Measurements from ENCODE around the gene VAMP1. TPM values are rescaled to one million over a fixed set of nuclear protein-coding genes. Genes with fewer than 3 reads are reported as not detected.

The VAMP1 gene
- total RNA-seq, 1 experiment from 2014 or later: 7.4 TPM

DNA sequence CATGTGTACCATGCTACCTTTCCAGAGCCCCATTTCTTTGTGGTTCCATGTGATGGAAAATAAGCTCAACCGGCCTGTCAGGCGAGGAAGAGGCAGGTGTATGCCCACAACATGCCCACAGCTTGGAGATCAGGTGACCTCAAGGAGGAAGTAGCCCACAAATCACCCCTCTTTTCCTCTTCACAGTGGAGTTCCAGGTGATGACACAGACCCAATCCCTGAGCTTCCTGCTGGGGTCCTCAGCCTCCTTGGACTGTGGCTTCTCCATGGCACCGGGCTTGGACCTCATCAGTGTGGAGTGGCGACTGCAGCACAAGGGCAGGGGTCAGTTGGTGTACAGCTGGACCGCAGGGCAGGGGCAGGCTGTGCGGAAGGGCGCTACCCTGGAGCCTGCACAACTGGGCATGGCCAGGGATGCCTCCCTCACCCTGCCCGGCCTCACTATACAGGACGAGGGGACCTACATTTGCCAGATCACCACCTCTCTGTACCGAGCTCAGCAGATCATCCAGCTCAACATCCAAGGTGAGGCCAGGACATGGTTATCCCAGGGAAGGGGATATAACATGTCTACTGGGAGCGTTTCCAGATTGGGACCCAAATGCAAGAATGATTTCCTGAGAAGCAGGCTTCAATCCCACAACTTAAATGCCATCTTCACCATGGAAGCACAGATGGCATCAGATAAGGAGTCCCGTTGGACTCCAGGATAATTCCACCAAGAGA, 13.1 kb downstream of the VAMP1 start:
- CTCF ChIA-PET: interaction anchor here (0.5 to 0.7 kb wide), 2 partner anchors 15 to 98 kb away, joined by 4 to 7 read pairs; no protein-coding TSS in a partner anchor
- Mint-ChIP-seq H3K36me3 (ENCODE audit: insufficient read depth, unreplicated experiment) (peaks cover 38% of the 10 kb centered on the region), H3K4me1 (ENCODE audit: low read depth, unreplicated experiment) (peaks cover 11% of the 10 kb centered on the region), H3K4me3 (ENCODE audit: low read depth, unreplicated experiment) (no peak overlapping the region), H3K27me3 (ENCODE audit: unreplicated experiment) (no peaks in the 10 kb centered on the region), H3K27ac (ENCODE audit: unreplicated experiment) (no peak overlapping the region), H3K9me3 (ENCODE audit: low read depth, unreplicated experiment) (no peaks in the 10 kb centered on the region)
- BruUV-seq (replicated peaks): no TSS peak
- no peak for DNase-seq
- TF ChIP-seq, protein P1, sequence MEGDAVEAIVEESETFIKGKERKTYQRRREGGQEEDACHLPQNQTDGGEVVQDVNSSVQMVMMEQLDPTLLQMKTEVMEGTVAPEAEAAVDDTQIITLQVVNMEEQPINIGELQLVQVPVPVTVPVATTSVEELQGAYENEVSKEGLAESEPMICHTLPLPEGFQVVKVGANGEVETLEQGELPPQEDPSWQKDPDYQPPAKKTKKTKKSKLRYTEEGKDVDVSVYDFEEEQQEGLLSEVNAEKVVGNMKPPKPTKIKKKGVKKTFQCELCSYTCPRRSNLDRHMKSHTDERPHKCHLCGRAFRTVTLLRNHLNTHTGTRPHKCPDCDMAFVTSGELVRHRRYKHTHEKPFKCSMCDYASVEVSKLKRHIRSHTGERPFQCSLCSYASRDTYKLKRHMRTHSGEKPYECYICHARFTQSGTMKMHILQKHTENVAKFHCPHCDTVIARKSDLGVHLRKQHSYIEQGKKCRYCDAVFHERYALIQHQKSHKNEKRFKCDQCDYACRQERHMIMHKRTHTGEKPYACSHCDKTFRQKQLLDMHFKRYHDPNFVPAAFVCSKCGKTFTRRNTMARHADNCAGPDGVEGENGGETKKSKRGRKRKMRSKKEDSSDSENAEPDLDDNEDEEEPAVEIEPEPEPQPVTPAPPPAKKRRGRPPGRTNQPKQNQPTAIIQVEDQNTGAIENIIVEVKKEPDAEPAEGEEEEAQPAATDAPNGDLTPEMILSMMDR (IDR thresholded peaks at IDR 0.05; ENCODE audit: unreplicated experiment): no peak
- intact Hi-C loops (cut with micrococcal nuclease; ENCODE audit: unreplicated experiment): no loop called here

DNA sequence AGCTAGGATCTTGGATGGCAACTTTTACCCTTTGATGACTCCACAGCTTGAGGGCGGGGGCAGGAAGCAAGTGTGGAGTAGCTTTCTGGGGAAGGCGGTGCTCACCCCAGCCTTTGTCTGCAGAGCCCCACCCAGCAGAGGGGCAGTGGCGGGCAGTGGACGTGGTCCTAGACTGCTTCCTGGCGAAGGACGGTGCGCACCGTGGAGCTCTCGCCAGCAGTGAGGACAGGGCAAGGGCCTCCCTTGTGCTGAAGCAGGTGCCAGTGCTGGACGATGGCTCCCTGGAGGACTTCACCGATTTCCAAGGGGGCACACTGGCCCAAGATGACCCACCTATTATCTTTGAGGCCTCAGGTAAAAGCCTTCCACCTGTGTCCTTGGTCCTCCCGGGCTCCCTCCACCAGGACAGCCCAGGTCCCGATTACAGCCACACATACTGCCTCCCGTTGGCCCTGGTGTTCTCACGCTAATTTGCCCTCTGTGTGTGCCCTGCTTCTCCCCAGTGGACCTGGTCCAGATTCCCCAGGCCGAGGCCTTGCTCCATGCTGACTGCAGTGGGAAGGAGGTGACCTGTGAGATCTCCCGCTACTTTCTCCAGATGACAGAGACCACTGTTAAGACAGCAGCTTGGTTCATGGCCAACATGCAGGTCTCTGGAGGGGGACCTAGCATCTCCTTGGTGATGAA, 17.4 kb downstream of the VAMP1 start:
- H3K9me3 Mint-ChIP-seq (ENCODE audit: low read depth, unreplicated experiment): no peaks in the 10 kb centered on the region
- no TSS peak for BruUV-seq (replicated peaks)
- intact Hi-C loops (cut with micrococcal nuclease; ENCODE audit: unreplicated experiment): no loop called here
- DNase-seq: no peak
- TF ChIP-seq, protein P1 (IDR thresholded peaks at IDR 0.05; ENCODE audit: unreplicated experiment): no peak
- peaks cover 25% of the 10 kb centered on the region for H3K4me1 Mint-ChIP-seq (ENCODE audit: low read depth, unreplicated experiment)
- H3K4me3 Mint-ChIP-seq (ENCODE audit: low read depth, unreplicated experiment): peak overlapping the region; percentile 94
- peaks cover 33% of the 10 kb centered on the region for H3K36me3 Mint-ChIP-seq (ENCODE audit: insufficient read depth, unreplicated experiment)
- peak overlapping the region; percentile 86 for H3K27ac Mint-ChIP-seq (ENCODE audit: unreplicated experiment)
- CTCF ChIA-PET: interaction anchor here (1.0 kb wide), 1 partner anchor 12 kb away, joined by 3 read pairs; no protein-coding TSS in a partner anchor
- H3K27me3 Mint-ChIP-seq (ENCODE audit: unreplicated experiment): no peaks in the 10 kb centered on the region

DNA sequence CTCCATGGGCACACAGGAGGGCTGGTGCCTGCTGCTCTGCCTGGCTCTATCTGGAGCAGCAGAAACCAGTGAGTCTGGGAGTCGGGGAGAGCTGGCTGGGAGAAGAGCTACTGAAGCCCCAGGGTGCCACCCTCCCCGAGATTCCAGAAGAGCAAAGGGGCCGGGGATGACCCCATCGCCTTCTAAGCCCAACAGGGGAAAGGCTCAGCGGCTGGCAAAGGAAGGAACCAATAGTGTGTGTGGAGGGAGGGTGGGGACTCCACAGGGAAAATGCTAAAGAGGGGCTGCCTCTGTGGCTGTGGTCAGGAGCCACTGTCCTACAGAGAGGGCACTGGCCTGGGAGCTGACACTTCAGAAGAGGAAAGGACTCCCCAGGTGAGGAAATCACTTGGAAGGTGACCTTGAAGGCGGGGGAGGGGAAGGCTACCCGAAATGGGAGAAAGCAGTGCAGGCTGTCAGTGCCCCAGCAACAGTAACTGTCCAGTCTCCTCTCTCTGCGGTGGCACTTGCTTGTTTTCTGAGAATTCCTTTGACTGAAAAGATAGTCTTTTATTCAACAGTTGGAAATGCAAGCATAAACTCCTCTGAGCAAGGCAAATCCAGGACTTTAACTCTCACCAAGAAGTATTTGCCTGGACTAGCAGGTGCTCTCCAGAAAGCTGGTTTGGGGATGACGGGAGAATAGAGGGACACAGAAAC, 18.1 kb downstream of the VAMP1 start:
- intact Hi-C loops (cut with micrococcal nuclease; ENCODE audit: unreplicated experiment): no loop called here
- no TSS peak for BruUV-seq (replicated peaks)
- peaks cover 25% of the 10 kb centered on the region for H3K4me1 Mint-ChIP-seq (ENCODE audit: low read depth, unreplicated experiment)
- CTCF ChIA-PET: interaction anchor here (1.0 to 1.1 kb wide), 2 partner anchors 13 to 116 kb away, joined by 3 to 4 read pairs; no protein-coding TSS in a partner anchor
- H3K27ac Mint-ChIP-seq (ENCODE audit: unreplicated experiment): peak overlapping the region; percentile 86
- H3K4me3 Mint-ChIP-seq (ENCODE audit: low read depth, unreplicated experiment): peak overlapping the region; percentile 94
- H3K9me3 Mint-ChIP-seq (ENCODE audit: low read depth, unreplicated experiment): no peaks in the 10 kb centered on the region
- DNase-seq: peak; percentile 14
- H3K36me3 Mint-ChIP-seq (ENCODE audit: insufficient read depth, unreplicated experiment): peaks cover 36% of the 10 kb centered on the region
- TF ChIP-seq, protein P1 (IDR thresholded peaks at IDR 0.05; ENCODE audit: unreplicated experiment): no peak
- no peaks in the 10 kb centered on the region for H3K27me3 Mint-ChIP-seq (ENCODE audit: unreplicated experiment)
